ENCODE results near the gene NPC1L1.

Gene NPC1L1

DNA sequence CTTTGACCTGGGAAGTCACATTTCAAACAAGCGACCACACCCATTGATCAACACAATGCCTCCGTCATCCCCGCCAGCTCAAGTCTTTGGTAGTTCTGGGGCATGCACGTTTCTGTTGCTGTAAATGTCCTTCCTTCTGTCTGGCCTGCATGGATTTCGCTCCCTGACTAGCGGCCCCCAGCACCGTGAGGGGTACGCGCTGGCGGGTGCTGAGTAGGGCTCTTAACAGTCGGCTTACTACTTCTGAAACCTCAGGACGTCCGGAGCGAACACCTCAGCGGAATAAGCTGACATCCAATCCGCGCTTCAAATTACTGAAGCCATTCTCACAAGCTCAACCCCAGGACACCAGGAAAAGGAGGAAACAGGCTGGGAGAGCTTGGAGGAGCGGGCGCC, 51.2 kb downstream of the NPC1L1 start:
- no peak for DNase-seq
- Histone ChIP-seq H3K27me3 (ENCODE audit: insufficient read depth, low read depth, severe bottlenecking) (no peaks in the 10 kb centered on the region), H3K4me3 (ENCODE audit: low read depth, low read length) (peak overlapping the region; percentile 72), H3K27ac (peak overlapping the region; percentile 99), H3K9me3 (ENCODE audit: severe bottlenecking) (no peaks in the 10 kb centered on the region), H3K36me3 (peaks cover 7% of the 10 kb centered on the region)
- TF ChIP-seq, protein P1, sequence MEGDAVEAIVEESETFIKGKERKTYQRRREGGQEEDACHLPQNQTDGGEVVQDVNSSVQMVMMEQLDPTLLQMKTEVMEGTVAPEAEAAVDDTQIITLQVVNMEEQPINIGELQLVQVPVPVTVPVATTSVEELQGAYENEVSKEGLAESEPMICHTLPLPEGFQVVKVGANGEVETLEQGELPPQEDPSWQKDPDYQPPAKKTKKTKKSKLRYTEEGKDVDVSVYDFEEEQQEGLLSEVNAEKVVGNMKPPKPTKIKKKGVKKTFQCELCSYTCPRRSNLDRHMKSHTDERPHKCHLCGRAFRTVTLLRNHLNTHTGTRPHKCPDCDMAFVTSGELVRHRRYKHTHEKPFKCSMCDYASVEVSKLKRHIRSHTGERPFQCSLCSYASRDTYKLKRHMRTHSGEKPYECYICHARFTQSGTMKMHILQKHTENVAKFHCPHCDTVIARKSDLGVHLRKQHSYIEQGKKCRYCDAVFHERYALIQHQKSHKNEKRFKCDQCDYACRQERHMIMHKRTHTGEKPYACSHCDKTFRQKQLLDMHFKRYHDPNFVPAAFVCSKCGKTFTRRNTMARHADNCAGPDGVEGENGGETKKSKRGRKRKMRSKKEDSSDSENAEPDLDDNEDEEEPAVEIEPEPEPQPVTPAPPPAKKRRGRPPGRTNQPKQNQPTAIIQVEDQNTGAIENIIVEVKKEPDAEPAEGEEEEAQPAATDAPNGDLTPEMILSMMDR (IDR thresholded peaks at IDR 0.05; ENCODE audit: low read depth, low read length) = no peak

DNA sequence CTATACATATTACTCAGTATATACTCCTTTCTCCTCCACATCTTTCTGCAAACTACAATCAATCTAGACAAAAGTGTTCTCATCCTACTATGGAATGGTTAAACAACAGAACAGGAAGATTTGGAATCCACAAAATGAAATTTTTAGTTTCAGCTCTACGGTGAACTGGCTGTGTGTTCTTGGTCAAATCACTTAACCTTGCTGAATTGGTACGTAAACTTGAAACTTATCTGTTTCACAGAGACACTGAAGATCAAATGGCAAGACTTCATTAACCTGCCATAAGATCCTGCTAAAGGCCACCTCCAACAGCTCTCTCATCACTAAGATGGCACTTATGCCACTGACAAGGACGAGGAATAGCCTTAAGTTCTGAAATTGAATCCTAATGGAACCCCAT, 52.2 kb downstream of the NPC1L1 start:
- TF ChIP-seq, protein P1 (IDR thresholded peaks at IDR 0.05; ENCODE audit: low read depth, low read length) = no peak
- no peaks in the 10 kb centered on the region for H3K27me3 ChIP-seq (ENCODE audit: insufficient read depth, low read depth, severe bottlenecking)
- no peak overlapping the region for H3K27ac ChIP-seq
- peaks cover 17% of the 10 kb centered on the region for H3K36me3 ChIP-seq
- DNase-seq = no peak
- H3K9me3 ChIP-seq (ENCODE audit: severe bottlenecking) = no peaks in the 10 kb centered on the region
- H3K4me3 ChIP-seq (ENCODE audit: low read depth, low read length) = no peak overlapping the region

DNA sequence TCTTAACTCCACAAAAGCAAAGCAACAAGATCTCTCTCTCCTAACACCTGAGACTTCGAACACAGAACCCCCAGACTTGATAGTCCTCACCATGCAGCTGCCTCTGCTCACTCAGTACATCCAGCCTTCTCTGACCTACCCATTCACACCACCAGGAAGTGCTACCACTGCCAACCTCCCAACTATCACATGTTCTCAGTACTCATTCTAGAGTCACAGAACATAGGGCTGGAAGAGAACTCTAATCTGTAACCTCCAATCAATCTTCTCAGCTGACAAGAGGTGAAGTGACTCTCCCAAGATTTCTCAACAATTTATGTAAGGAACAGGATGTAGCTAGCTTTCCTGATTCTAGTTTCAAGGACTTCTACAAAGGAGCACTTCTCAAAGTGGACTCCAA, 54.4 kb downstream of the NPC1L1 start:
- H3K27me3 ChIP-seq (ENCODE audit: insufficient read depth, low read depth, severe bottlenecking) = no peaks in the 10 kb centered on the region
- H3K27ac ChIP-seq = no peak overlapping the region
- TF ChIP-seq, protein P1 (IDR thresholded peaks at IDR 0.05; ENCODE audit: low read depth, low read length) = no peak
- no peak for DNase-seq
- no peaks in the 10 kb centered on the region for H3K9me3 ChIP-seq (ENCODE audit: severe bottlenecking)
- H3K36me3 ChIP-seq = peaks cover 38% of the 10 kb centered on the region
- H3K4me3 ChIP-seq (ENCODE audit: low read depth, low read length) = no peak overlapping the region

DNA sequence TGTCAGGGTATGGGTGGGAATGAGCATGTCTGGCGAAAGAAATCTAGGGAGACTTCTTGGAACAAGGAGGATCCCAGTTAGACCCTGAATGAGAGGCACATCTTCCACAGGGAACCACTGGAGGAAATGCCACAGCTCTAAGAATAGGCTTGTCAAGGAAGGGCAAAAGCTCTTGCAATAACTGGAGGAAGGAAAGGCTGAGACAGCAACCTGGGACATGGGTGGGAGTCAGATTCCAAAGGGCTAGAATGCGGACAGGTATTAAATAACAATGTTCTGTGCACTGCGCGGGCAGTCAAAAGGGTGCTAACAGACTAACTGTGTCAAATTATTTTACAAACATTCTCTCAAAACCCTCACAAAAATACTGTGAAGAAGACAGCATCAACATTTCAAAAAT, 55.1 kb downstream of the NPC1L1 start:
- H3K27me3 ChIP-seq (ENCODE audit: insufficient read depth, low read depth, severe bottlenecking) = no peaks in the 10 kb centered on the region
- TF ChIP-seq, protein P1 (IDR thresholded peaks at IDR 0.05; ENCODE audit: low read depth, low read length) = no peak
- no peak overlapping the region for H3K27ac ChIP-seq
- no peak overlapping the region for H3K4me3 ChIP-seq (ENCODE audit: low read depth, low read length)
- peaks cover 45% of the 10 kb centered on the region for H3K36me3 ChIP-seq
- no peak for DNase-seq
- H3K9me3 ChIP-seq (ENCODE audit: severe bottlenecking) = no peaks in the 10 kb centered on the region

DNA sequence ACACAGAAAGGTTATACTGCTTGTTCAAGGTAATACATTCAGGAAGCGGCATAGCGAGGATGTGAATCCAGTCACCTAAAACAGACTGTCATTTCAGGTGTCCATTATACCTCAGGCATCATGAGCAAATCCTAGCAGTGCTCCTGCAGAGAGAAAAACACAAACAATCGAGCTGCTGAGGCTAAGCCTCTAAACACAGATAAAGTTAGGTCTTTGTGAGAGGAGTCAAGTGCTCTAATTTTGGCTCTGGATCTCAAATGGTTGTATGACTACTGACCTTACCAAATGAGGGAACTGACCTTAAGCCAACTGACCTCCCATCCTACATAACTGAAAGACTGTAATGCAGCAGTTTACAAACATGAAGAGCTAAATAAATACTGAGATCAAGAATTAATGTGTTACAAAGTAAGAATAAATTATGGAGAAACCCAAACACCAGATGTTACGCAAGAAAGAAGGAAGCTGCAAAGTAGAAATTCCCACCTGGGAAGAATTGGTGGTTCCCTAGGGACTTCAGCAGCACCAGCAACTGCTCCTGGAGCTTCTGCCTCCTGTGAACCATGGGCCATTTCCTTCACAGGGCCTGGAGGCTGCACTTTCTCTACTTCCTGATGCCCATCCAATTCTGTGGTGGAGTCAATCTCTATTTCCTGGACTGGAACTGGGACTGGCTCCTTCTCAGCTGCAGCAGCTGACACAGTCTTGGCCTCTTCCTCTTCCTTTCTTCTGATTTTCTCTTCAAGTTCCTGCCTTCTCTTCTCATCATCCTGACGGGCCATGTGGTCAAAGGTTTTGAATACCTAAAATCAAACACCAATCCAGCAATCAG, 56.4 kb downstream of the NPC1L1 start:
- no peak overlapping the region for H3K4me3 ChIP-seq (ENCODE audit: low read depth, low read length)

More for the DNA sequence above, 56.4 kb downstream of the NPC1L1 start:
- TF ChIP-seq, protein P1 (IDR thresholded peaks at IDR 0.05; ENCODE audit: low read depth, low read length) = no peak
- Histone ChIP-seq H3K27me3 (ENCODE audit: insufficient read depth, low read depth, severe bottlenecking) (no peaks in the 10 kb centered on the region), H3K36me3 (peaks cover 55% of the 10 kb centered on the region), H3K27ac (no peak overlapping the region), H3K9me3 (ENCODE audit: severe bottlenecking) (no peaks in the 10 kb centered on the region)
- DNase-seq = no peak

Measured in WERI-Rb-1 (cell line).